ENCODE data around the gene CALR. TPM values are rescaled to one million over a fixed set of nuclear protein-coding genes. Genes with fewer than 3 reads are reported as not detected.
A peak's percentile ranks its signal among the peaks of the same experiment; 100 is the strongest.

Gene CALR
- total RNA-seq, 4 donors from 2014 or later, result 166 to 616 (median 392) TPM

- no peak for DNase-seq
- H3K27ac ChIP-seq, result no peak overlapping the region
- H3K27me3 ChIP-seq, result no peaks in the 10 kb centered on the region
- TF ChIP-seq, protein P1, sequence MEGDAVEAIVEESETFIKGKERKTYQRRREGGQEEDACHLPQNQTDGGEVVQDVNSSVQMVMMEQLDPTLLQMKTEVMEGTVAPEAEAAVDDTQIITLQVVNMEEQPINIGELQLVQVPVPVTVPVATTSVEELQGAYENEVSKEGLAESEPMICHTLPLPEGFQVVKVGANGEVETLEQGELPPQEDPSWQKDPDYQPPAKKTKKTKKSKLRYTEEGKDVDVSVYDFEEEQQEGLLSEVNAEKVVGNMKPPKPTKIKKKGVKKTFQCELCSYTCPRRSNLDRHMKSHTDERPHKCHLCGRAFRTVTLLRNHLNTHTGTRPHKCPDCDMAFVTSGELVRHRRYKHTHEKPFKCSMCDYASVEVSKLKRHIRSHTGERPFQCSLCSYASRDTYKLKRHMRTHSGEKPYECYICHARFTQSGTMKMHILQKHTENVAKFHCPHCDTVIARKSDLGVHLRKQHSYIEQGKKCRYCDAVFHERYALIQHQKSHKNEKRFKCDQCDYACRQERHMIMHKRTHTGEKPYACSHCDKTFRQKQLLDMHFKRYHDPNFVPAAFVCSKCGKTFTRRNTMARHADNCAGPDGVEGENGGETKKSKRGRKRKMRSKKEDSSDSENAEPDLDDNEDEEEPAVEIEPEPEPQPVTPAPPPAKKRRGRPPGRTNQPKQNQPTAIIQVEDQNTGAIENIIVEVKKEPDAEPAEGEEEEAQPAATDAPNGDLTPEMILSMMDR (IDR thresholded peaks at IDR 0.05), result no peak
- TF ChIP-seq POLR2A (IDR thresholded peaks at IDR 0.05), result no peak
- intact Hi-C loops (cut with DNase I; ENCODE audit: low total_unique reads), result no loop called here
- H3K4me1 ChIP-seq, result peaks cover 0 to 6% of the 10 kb centered on the region in 2 donors
- no peaks in the 10 kb centered on the region for H3K36me3 ChIP-seq
- H3K4me3 ChIP-seq, result no peak overlapping the region
- no peaks in the 10 kb centered on the region for H3K9me3 ChIP-seq
Observed at GRCh38 chr19:12896460-12896859, 41.9 kb upstream of the CALR start.

GRCh38 chr19:12899891-12900518, 38.4 kb upstream of the CALR start:
- Histone ChIP-seq H3K4me3 (no peak overlapping the region), H3K9me3 (no peaks in the 10 kb centered on the region), H3K27me3 (no peaks in the 10 kb centered on the region), H3K27ac (no peak overlapping the region), H3K4me1 (no peaks in the 10 kb centered on the region), H3K36me3 (no peaks in the 10 kb centered on the region)
- TF ChIP-seq, protein P1 (IDR thresholded peaks at IDR 0.05), result no peak
- no peak for TF ChIP-seq POLR2A (IDR thresholded peaks at IDR 0.05)
- intact Hi-C loops (cut with DNase I; ENCODE audit: low total_unique reads), result no loop called here
- no peak for DNase-seq

GRCh38 chr19:12907166-12907565, 31.2 kb upstream of the CALR start:
- Histone ChIP-seq H3K27me3 (no peaks in the 10 kb centered on the region), H3K36me3 (no peaks in the 10 kb centered on the region)
- intact Hi-C loops (cut with DNase I; ENCODE audit: low total_unique reads), result no loop called here

DNA sequence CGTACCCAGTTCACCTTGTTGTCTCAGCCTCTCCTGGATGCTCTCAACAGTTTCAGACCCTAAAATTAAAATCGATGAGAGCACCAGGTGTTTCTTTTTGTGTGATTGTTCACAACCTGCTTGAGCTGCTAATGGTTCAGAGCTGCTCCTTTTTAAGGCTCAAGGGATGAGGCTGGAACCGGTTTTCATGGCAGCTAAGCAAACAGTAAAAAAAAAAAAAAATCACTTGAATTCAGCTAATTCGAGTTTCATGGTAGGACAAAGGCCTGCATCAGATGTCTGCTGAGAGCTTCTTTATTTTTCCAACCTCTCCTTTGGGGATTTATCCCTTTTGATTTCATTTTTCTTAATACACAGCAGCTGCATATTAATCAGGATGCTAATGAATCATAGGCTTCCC, 25.8 kb upstream of the CALR start:
- Histone ChIP-seq H3K27me3 (no peaks in the 10 kb centered on the region), H3K4me3 (peak overlapping the region in 1 of 2 donors; percentile 1), H3K4me1 (peaks cover 0 to 6% of the 10 kb centered on the region in 2 donors), H3K9me3 (no peaks in the 10 kb centered on the region), H3K36me3 (no peaks in the 10 kb centered on the region), H3K27ac (peak overlapping the region; percentile 13 to 26)
- no peak for TF ChIP-seq POLR2A (IDR thresholded peaks at IDR 0.05)
- TF ChIP-seq, protein P1 (IDR thresholded peaks at IDR 0.05), result no peak
- intact Hi-C loops (cut with DNase I; ENCODE audit: low total_unique reads), result no loop called here
- no peak for DNase-seq

More at GRCh38 chr19:12907166-12907565, 31.2 kb upstream of the CALR start:
- DNase-seq, result no peak
- Histone ChIP-seq H3K9me3 (no peaks in the 10 kb centered on the region), H3K27ac (no peak overlapping the region), H3K4me1 (no peaks in the 10 kb centered on the region), H3K4me3 (no peak overlapping the region)
- TF ChIP-seq, protein P1 (IDR thresholded peaks at IDR 0.05), result no peak
- TF ChIP-seq POLR2A (IDR thresholded peaks at IDR 0.05), result no peak

GRCh38 chr19:12913011-12913561, 25.3 kb upstream of the CALR start:
- Histone ChIP-seq H3K4me1 (peaks cover 0 to 6% of the 10 kb centered on the region in 2 donors), H3K27me3 (no peaks in the 10 kb centered on the region), H3K27ac (peak overlapping the region; percentile 13 to 26), H3K9me3 (no peaks in the 10 kb centered on the region), H3K36me3 (no peaks in the 10 kb centered on the region), H3K4me3 (peak overlapping the region in 1 of 2 donors; percentile 1)
- TF ChIP-seq, protein P1 (IDR thresholded peaks at IDR 0.05), result no peak
- TF ChIP-seq POLR2A (IDR thresholded peaks at IDR 0.05), result no peak
- DNase-seq, result peak; percentile 61 to 63
- intact Hi-C loops (cut with DNase I; ENCODE audit: low total_unique reads), result no loop called here
